ENCODE results near the gene AK5. TPM values are rescaled to one million over a fixed set of nuclear protein-coding genes. Genes with fewer than 3 reads are reported as not detected.

The AK5 gene
- total RNA-seq, 2 donors from 2014 or later, result 0.46 to 2.8 TPM

DNA sequence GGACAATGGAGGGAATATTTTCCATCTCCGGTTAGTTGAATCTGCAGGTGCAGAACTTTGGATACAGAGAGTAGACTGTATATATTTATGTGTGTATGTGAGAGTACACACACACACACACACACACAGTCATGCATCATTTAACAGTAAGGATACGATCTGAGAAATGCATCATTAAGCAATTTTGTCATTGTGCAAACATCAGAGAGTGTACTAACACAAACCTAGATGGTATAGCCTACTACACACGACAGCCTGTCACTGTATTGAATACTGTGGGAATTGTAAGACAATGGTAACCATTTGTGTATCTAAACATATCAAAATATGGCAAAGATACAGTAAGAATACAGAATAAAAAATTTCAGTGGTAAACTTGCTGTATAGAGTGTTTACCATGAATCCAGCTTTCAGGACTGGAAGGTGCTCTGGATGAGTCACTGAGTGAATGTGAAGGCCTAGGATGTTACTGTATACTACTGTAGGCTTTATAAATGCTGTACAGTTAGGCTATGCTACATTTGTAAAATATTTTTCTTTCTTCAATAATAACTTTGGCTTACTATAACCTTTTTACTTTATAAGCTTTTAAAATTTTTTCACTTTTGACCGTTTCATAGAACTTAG is 262.1 kb downstream of the AK5 start:
- no peaks in the 10 kb centered on the region for H3K27me3 Mint-ChIP-seq (ENCODE audit: insufficient read depth)
- TF ChIP-seq, protein P1, sequence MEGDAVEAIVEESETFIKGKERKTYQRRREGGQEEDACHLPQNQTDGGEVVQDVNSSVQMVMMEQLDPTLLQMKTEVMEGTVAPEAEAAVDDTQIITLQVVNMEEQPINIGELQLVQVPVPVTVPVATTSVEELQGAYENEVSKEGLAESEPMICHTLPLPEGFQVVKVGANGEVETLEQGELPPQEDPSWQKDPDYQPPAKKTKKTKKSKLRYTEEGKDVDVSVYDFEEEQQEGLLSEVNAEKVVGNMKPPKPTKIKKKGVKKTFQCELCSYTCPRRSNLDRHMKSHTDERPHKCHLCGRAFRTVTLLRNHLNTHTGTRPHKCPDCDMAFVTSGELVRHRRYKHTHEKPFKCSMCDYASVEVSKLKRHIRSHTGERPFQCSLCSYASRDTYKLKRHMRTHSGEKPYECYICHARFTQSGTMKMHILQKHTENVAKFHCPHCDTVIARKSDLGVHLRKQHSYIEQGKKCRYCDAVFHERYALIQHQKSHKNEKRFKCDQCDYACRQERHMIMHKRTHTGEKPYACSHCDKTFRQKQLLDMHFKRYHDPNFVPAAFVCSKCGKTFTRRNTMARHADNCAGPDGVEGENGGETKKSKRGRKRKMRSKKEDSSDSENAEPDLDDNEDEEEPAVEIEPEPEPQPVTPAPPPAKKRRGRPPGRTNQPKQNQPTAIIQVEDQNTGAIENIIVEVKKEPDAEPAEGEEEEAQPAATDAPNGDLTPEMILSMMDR (conservative IDR thresholded peaks at IDR 0.05), result no peak
- no peaks in the 10 kb centered on the region for H3K27me3 ChIP-seq (ENCODE audit: control insufficient read depth, insufficient read depth, low read length, poor library complexity, severe bottlenecking)

DNA sequence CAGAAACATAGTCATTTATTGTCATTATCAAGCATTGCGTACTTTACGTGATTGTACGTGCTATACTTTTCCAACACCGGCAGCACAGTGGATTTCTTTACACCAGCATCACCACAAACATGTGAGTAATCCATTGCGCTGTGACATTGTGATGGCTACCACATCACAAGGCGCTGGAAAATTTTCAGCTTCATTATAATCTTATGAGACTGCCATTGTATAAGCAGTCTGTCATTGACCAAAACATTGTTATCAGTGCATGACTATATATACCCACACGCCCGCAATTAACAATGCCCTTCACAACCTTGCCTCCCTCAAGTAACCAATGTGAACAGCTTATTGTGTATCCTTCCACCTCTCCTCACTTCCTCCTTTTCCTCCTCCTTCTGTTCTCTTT is 263.0 kb downstream of the AK5 start:
- Mint-ChIP-seq H3K4me1 (peaks cover 5% of the 10 kb centered on the region), H3K27me3 (ENCODE audit: insufficient read depth) (no peaks in the 10 kb centered on the region), H3K4me3 (no peak overlapping the region), H3K9me3 (no peaks in the 10 kb centered on the region), H3K36me3 (ENCODE audit: low read depth) (no peaks in the 10 kb centered on the region), H3K27ac (no peak overlapping the region)
- H3K4me1 ChIP-seq (ENCODE audit: control insufficient read depth, insufficient read depth, low read length), result no peaks in the 10 kb centered on the region
- H3K27ac ChIP-seq (ENCODE audit: low read depth, low read length), result no peak overlapping the region
- no peaks in the 10 kb centered on the region for H3K9me3 ChIP-seq (ENCODE audit: control insufficient read depth, low read length)
- H3K4me3 ChIP-seq (ENCODE audit: low read length), result no peak overlapping the region
- H3K27me3 ChIP-seq (ENCODE audit: control insufficient read depth, insufficient read depth, low read length, poor library complexity, severe bottlenecking), result no peaks in the 10 kb centered on the region
- TF ChIP-seq, protein P1 (conservative IDR thresholded peaks at IDR 0.05), result no peak
- 93 to 99% methylated on average over 8 of the region's 8 CpGs for WGBS, 2 experiments (ENCODE audit: insufficient coverage in 1 of 2, insufficient read length in 1 of 2)
- DNase-seq, result no peak
- no peak overlapping the region for H3K9ac ChIP-seq (ENCODE audit: extremely low read depth, low read length, poor library complexity, severe bottlenecking)
- H3K36me3 ChIP-seq (ENCODE audit: control insufficient read depth, insufficient read depth, low read length), result no peaks in the 10 kb centered on the region

More for the DNA sequence above, 262.1 kb downstream of the AK5 start:
- 96 to 100% methylated on average over 1 to 3 of the region's 4 CpGs for WGBS, 2 experiments (ENCODE audit: insufficient coverage in 1 of 2, insufficient read length in 1 of 2)
- Mint-ChIP-seq H3K9me3 (no peaks in the 10 kb centered on the region), H3K27ac (no peak overlapping the region), H3K4me1 (peaks cover 9% of the 10 kb centered on the region), H3K4me3 (no peak overlapping the region), H3K36me3 (ENCODE audit: low read depth) (no peaks in the 10 kb centered on the region)
- no peak for DNase-seq
- H3K9me3 ChIP-seq (ENCODE audit: control insufficient read depth, low read length), result no peaks in the 10 kb centered on the region
- H3K27ac ChIP-seq (ENCODE audit: low read depth, low read length), result no peak overlapping the region
- H3K4me3 ChIP-seq (ENCODE audit: low read length), result no peak overlapping the region
- H3K36me3 ChIP-seq (ENCODE audit: control insufficient read depth, insufficient read depth, low read length), result no peaks in the 10 kb centered on the region
- H3K9ac ChIP-seq (ENCODE audit: extremely low read depth, low read length, poor library complexity, severe bottlenecking), result no peak overlapping the region
- H3K4me1 ChIP-seq (ENCODE audit: control insufficient read depth, insufficient read depth, low read length), result peaks cover 2% of the 10 kb centered on the region

DNA sequence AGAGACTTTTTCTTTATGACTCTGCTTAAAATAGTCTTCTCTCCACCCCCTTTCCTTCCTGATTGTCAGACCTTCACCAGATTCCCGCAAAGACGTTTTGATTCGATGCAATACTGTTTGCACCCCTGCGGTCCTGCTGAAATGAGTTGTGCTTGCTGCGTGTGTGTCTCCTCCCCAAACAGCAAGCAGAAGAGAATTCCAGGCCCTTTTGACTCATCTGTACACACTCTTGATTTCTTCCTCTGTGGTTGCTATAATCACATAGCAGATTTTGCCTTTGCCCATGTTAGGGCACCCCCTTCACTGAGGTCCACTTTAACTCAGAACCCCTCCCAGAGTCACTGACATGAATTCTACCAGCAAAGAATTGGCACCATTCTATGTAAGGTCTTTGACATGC is 264.2 kb downstream of the AK5 start:
- TF ChIP-seq, protein P1 (conservative IDR thresholded peaks at IDR 0.05), result no peak
- H3K4me1 Mint-ChIP-seq, result peaks cover 5% of the 10 kb centered on the region
- Histone ChIP-seq H3K4me3 (ENCODE audit: low read length) (no peak overlapping the region), H3K27me3 (ENCODE audit: control insufficient read depth, insufficient read depth, low read length, poor library complexity, severe bottlenecking) (no peaks in the 10 kb centered on the region), H3K27ac (ENCODE audit: low read depth, low read length) (no peak overlapping the region), H3K9me3 (ENCODE audit: control insufficient read depth, low read length) (no peaks in the 10 kb centered on the region), H3K4me1 (ENCODE audit: control insufficient read depth, insufficient read depth, low read length) (no peaks in the 10 kb centered on the region), H3K36me3 (ENCODE audit: control insufficient read depth, insufficient read depth, low read length) (no peaks in the 10 kb centered on the region), H3K9ac (ENCODE audit: extremely low read depth, low read length, poor library complexity, severe bottlenecking) (no peak overlapping the region)
- H3K36me3 Mint-ChIP-seq (ENCODE audit: low read depth), result no peaks in the 10 kb centered on the region
- no peak overlapping the region for H3K27ac Mint-ChIP-seq
- no peaks in the 10 kb centered on the region for H3K9me3 Mint-ChIP-seq
- H3K27me3 Mint-ChIP-seq (ENCODE audit: insufficient read depth), result no peaks in the 10 kb centered on the region
- WGBS, 2 experiments (ENCODE audit: insufficient coverage in 1 of 2, insufficient read length in 1 of 2), result 91% methylated on average over 5 of the region's 5 CpGs
- H3K4me3 Mint-ChIP-seq, result no peak overlapping the region
- DNase-seq, result no peak

Data from endodermal cell (in vitro differentiated cells).